GM19099 (cell line): ENCODE results near the gene B9D2.

Source experiments
- POLR2A ChIP-seq: IDR thresholded peaks from 3 replicates; pipeline ENCODE4 v1.6.1; 2011; ENCODE audit warnings: low read depth; ENCODE audit not compliant: insufficient read length; ENCODE audit errors: extremely low read depth

The B9D2 gene, protein sequence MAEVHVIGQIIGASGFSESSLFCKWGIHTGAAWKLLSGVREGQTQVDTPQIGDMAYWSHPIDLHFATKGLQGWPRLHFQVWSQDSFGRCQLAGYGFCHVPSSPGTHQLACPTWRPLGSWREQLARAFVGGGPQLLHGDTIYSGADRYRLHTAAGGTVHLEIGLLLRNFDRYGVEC

DNA sequence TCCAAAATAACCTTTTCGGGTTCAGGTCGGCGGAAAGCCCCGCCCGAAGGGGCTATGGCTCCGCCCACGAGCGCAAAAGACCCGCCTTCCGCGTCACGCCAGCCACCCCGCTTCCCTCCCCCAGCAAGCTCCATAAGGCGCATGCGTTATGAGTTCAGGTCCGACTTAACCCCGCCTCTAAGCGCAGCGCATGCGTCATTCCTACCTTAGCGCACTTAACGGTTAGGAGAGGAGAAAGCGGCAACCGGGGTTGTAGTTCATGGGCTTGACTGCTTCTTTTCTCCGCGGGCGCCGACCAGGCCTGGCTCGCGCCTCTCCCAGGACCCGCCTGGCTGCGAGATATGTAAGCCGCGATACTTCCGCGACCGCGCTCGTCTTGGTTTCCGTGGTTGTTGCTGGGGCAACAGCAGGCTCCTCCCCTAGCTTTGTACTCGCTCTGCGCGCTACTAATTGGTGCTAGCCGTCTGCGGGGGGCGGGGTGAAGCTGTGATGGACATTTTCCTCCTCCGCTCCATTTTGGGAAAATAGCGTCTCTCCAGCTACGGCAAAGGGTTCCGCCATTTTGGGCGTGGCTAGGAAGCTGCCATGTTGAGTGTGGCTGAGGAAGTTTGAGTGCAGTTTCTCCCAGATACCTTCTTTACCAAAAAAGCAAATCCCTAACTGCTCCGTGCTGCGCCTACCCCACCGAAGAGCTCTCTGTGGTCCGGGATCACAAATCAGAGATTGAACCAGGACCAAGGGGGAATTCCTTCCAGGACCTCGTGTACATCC, at the start of gene B9D2:
B9D2 (minus strand) TSS at position 397 of the 771 bp plus-strand sequence. CDS start 630 bp downstream, outside the sequence.
- peak; percentile 83 for TF ChIP-seq POLR2A

DNA sequence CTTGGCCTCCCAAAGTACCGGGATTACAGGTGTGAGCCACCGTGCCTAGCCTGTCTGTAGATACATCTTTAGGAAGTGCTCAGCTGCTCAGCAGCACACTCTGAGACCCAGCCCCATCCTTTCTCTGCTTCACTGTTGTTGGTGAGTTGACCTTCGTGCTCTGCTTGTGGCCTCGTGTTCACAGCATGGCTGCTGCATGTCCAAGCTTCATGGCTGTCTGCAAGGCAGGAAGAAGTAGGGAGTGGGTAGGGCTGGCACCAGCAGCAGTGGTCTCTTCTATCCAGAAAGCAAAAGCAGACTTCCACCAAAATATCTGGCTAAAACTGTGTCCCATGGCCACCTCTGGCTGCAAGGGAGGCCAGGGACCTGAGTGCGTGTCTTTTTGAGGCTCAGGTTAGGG, 49.0 kb upstream of the B9D2 start:
- TF ChIP-seq POLR2A: no peak

DNA sequence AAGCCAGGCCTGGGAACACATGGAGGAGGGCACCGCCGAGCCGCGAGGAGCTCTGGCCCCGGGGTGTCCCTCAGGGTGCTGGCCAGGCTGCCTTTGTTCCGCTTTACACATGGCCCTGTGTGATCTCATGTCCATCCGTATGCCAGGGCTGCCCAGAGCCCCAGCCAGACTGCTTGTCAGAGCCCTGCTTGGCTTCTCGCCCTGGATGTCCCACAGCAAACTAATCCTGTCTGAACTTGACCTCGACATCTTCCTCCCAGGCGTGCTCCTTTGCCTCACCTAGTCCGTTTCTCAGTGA, 48.0 kb upstream of the B9D2 start:
- no peak for TF ChIP-seq POLR2A

DNA sequence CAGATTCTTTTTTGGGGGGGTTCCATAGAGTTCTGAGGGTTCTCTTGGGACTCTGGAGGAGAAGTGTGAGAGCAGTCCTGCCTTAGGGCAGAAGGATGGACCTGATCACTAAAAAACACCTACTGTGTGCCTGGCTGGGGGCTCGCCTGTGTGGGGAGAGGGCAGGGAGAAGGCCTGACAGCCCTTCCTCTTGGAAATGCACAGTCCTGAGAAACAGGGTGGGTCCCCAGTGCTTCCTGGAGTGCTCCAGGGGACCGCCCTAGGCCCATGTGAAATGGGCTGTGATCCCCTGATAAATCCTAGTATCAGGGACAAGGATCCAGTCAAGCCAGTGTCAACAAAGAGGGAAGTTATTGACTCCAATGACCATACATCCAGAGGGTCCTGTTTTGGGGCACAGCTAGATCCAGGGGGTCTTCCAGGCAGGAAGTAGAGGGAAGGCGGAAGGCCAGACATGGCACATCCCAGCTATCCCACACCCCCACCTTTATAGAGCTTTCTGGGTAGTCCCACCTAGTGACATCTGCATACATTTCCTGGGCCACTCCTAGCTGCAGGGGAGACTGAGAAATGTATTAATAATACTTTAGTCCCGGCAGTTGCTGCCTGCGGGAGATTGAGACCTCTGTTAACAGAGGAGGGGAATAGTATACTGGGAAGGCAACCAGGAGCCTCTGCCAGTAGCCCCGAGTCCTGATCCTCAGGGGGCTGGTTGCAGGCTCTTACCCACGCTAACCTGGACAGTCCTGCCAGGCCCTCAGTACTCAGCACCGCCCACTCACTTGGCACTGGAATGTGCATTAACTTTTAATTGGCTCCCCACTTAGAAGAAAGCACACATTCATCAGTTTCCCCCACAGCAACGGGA, 47.4 kb upstream of the B9D2 start:
- no peak for TF ChIP-seq POLR2A

DNA sequence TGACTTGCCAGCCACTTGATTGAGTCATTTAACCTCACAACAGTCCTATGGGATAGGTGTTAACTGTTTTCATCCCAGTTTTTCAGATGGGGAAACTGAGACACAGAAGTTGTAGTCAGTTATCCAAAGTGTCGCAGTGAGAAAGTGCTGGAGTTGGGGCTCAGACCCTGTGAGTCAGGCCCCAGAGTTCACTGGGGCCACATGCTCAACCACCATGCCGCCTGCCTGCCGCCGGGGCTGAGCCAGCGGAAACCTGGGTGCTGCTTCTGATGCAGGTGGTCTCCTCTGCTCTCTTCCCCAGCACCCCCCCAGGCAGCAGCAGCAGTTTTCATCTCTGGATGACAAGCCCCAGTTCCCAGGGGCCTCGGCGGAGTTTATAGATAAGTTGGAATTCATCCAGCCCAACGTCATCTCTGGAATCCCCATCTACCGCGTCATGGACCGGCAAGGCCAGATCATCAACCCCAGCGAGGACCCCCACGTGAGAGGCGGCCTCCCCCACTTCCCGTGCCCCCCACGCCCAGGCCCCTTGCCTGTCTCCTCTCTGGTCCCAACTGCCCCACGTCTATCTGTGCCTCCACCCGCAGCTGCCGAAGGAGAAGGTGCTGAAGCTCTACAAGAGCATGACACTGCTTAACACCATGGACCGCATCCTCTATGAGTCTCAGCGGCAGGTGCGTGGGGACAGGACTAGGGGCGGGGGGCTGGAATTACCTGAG, 46.5 kb upstream of the B9D2 start:
- TF ChIP-seq POLR2A: no peak

DNA sequence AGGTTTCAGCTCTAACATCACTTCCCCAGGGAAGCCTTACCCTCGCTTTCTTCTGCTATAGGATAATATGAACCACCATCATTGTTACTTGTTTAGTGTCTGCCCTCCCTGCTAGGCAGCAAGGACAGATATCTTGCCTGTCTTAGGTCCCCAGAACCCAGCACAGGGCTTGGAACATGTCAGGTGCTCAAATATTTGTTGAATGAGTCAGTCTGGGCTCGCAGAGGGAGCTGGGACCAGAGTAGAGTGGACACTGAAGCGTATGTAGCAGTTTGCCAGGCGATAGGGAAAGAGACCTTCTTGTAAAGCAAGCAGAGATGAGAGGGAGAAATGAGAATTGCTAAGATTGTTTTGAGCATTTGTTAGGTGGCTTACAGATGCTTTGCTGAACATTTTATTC, 45.3 kb upstream of the B9D2 start:
- no peak for TF ChIP-seq POLR2A

DNA sequence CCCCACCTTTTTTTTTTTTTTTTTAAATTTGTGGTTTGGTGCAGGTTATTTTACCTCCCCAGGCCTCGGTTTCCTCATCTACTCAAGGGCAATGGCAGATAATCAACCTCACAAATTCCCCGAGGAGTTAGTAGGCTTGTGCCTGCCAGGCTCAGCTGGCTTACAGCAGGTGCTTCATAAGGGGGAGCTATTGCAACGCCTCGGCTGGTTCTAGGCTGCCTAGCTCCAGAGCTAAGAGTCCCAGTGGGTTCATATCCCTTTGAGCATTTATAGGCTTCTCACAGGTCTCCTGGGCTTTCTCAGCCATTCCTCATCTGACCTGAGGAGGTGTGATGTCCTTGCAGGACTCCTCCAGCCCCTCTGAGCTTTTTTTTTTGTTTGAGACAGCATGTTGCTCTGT, 44.3 kb upstream of the B9D2 start:
- TF ChIP-seq POLR2A: no peak

DNA sequence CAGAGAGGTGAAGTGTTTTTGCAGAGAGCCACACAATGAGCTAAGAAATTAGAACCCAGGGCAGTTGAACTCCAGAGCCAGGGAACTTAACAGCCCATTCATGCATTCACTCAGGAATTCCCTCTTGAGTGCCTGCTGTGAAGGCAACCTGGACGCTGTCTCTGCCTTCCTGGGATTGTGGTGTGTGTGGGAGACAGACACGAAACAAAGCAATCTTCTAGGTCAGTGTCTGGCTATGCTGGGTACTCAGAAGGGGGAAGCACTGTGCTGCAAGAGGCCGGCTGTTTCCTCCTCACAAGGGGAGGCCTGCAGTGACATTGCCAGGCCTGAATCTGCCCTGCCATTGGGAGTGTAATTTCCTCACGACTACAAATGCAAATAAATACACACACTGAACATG, 43.3 kb upstream of the B9D2 start:
- no peak for TF ChIP-seq POLR2A

DNA sequence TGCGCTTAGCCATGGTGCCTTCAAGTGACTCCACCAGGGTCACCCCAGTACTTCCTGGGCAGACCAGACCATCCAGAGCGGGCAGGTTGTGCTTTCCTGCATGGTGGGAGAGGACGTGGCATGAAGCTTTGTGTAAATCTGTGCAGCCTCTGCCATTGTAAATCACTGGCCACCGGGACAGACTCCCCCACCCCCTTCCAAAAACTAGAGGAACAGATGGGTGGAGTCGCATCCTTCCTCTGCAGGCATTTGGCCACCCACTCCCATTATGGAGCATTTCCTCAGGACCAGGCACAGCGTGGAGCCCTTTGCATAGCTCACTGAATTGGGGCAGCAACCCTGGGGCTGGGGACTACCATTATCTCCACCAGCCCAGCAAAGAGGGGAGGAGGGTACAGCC, 41.8 kb upstream of the B9D2 start:
- no peak for TF ChIP-seq POLR2A

DNA sequence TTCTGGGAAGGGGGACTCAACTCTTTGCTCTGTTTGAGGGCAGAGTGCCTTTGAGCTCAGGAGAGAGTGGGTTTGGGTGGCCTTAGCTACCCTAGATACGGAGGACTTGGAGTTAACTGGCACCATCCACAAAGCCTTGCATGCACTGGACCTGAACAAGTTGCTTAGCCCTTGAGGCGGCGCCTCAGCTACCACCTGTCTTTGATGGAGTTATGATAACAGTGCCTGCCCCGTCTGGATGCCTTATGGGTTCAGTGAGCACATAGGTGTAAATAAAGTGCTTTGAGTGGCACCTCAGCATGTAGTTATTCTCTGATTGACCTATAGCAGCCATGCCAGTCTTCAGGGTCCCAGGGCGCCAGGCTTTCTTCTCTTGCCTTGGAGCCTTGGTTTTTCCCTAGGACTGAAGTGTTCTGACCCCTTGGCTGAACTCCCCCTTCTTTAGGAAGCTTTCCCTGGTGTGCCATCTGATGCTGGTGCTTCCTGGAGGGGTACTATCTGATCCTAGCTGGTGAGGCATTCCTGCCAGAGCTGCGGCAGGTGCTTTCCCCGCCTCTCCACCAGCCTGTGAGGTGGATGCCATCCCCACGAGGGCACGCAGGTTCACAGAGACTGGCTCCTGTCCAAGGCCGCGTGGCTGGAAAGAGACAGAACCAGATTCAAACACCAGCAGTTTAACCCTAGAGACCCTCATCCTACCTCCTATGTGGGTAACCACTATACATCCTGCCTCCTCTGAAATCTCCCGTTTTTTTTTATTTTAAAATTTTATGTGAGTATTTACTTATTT, 39.4 kb upstream of the B9D2 start:
- no peak for TF ChIP-seq POLR2A

DNA sequence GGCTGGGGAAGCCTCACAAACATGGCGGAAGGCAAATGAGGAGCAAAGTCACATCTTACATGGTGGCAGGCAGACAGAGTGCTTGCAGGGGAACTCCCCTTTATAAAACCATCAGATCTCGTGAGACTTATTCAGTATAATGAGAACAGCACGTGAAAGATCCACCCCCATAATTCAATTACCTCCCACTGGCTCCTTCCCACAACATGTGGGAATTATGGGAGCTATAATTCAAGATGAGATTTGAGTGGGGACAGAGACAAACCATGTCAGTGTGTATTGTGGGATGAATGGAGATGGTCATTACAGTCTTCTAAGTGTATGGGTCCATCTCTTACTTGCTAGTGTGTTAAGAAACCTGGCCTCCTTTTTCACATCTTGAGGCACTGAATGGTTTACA, 38.1 kb upstream of the B9D2 start:
- no peak for TF ChIP-seq POLR2A

DNA sequence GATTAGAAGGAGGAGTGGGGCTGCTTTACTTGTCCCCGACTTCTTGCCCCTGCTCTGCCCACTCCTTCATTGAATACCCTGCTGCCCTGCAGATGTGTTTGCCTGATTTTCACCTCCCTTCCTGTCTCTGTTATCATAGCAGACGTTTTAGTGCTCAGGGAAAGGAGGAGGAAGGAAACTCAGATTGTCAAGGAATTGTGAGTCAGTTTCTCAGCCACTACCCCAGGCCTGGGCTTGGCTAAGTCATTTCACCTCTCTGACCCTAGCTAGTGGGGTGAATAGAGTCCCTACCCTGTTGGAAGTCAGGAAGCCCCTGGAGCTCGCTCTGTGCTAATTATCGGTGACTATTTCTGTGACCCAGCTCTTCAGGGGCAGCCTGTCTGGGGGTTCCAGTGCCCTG, 37.5 kb upstream of the B9D2 start:
- no peak for TF ChIP-seq POLR2A

DNA sequence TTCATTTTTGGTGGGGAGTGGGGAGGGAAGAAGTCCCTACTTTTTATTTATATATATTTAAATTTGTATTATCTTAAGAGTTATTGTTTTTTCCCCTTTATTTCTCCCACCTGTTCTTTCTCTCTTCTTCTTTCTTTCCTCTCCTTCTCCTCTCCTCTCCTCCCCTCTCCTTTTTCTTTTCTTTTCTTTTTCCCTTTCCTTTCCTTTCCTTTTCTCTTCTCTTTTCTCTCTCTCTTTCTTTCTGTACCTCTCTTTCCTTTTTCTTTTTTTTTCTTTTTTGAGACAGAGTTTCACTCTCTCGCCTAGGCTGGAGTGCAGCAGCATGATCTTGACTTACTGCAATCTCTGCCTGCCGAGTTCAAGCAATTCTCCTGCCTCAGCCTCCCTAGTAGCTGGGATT, 35.6 kb upstream of the B9D2 start:
- TF ChIP-seq POLR2A: no peak

DNA sequence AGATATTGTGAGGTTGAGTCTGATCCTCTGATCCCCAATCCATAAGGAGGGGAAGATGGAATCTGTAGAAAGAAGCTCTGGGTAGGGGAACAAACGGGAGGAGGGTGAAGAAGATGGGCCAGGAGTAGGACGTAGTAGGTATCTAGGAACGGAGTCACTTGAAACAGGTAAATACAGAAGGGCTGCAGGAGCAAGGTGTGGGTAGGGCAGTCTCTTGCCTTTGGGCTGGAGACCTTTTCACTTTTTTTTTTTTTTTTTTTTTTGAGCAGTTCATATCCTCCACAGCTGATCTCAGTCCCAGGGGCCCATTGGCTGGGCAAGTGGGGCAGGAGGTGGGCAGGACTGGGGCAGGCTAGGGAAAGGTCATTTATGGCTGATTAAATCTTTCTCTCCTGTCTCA, 35.1 kb upstream of the B9D2 start:
- no peak for TF ChIP-seq POLR2A
